GM23338 (cell line): ENCODE measurements around the gene COQ8B. TPM values are rescaled to one million over a fixed set of nuclear protein-coding genes. Genes with fewer than 3 reads are reported as not detected.
A peak's percentile ranks its signal among the peaks of the same experiment; 100 is the strongest.

Source experiments
- ATAC-seq: fragments of 200-7000 bp; cut with Tn5 transposase; 3 replicates; pipeline ENCODE4 v1.9.1; 2020
- DNase-seq: peaks from one replicate; pipeline ENCODE4 v3.0.0-alpha.2; 2015; ENCODE audit warnings: low spot score
- H2AFZ ChIP-seq: fragments of 200-600 bp; sonication (generic); 2 replicates; pipeline ENCODE4 v1.8.0; 2016; ENCODE audit warnings: antibody characterized with exemption, mild to moderate bottlenecking, moderate library complexity
- H3F3A ChIP-seq: fragments of 200-600 bp; sonication (generic); replicated peaks from 2 replicates; pipeline ENCODE4 v1.8.0; 2017; ENCODE audit warnings: antibody characterized with exemption, mixed run types, low read depth
- H3K27ac ChIP-seq: fragments of 200-600 bp; sonication (generic); 2 replicates; pipeline ENCODE4 v1.6.1; 2016; ENCODE audit warnings: low read depth
- H3K27me3 ChIP-seq: fragments of 200-600 bp; sonication (generic); 2 replicates; pipeline ENCODE4 v1.8.0; 2016; ENCODE audit warnings: mild to moderate bottlenecking, mixed run types, moderate library complexity; ENCODE audit not compliant: insufficient read depth
- H3K36me3 ChIP-seq: fragments of 200-600 bp; sonication (generic); 2 replicates; pipeline ENCODE4 v1.8.0; 2016; ENCODE audit warnings: mild to moderate bottlenecking; ENCODE audit not compliant: insufficient read depth
- H3K4me1 ChIP-seq: fragments of 200-600 bp; sonication (generic); 2 replicates; pipeline ENCODE4 v1.8.0; 2016; ENCODE audit warnings: mild to moderate bottlenecking, moderate library complexity; ENCODE audit not compliant: insufficient read depth
- H3K4me2 ChIP-seq: fragments of 200-600 bp; sonication (generic); 2 replicates; pipeline ENCODE4 v1.7.1; 2017; ENCODE audit warnings: mixed run types
- H3K4me3 ChIP-seq: fragments of 200-600 bp; sonication (generic); 2 replicates; pipeline ENCODE4 v1.6.1; 2016; ENCODE audit warnings: mixed run types
- H3K79me2 ChIP-seq: fragments of 200-600 bp; sonication (generic); replicated peaks from 2 replicates; pipeline ENCODE4 v1.8.0; 2017; ENCODE audit warnings: mild to moderate bottlenecking; ENCODE audit not compliant: insufficient read depth
- H3K9me2 ChIP-seq: fragments of 200-600 bp; sonication (generic); 2 replicates; pipeline ENCODE4 v1.8.0; 2017; ENCODE audit not compliant: insufficient read depth
- H4K20me1 ChIP-seq: fragments of 200-600 bp; sonication (generic); replicated peaks from 2 replicates; pipeline ENCODE4 v1.8.0; 2017; ENCODE audit warnings: mild to moderate bottlenecking; ENCODE audit not compliant: insufficient read depth
- H3K27ac Mint-ChIP-seq: 2 replicates; pipeline ENCODE4 v1.8.0; 2020; ENCODE audit warnings: inconsistent platforms, mild to moderate bottlenecking, moderate library complexity, mixed read lengths
- H3K27me3 Mint-ChIP-seq: 3 replicates; pipeline ENCODE4 v1.8.0; 2022; ENCODE audit warnings: low read depth, mild to moderate bottlenecking, moderate library complexity, mixed read lengths, inconsistent platforms; ENCODE audit not compliant: insufficient read depth, poor library complexity
- H3K36me3 Mint-ChIP-seq: 3 replicates; pipeline ENCODE4 v1.8.0; 2021; ENCODE audit warnings: low read depth, mild to moderate bottlenecking, inconsistent platforms, moderate library complexity, mixed read lengths
- H3K4me1 Mint-ChIP-seq: 3 replicates; pipeline ENCODE4 v1.8.0; 2020; ENCODE audit warnings: mild to moderate bottlenecking, inconsistent platforms, mixed read lengths
- H3K4me3 Mint-ChIP-seq: 3 replicates; pipeline ENCODE4 v1.8.0; 2021; ENCODE audit warnings: moderate library complexity, mild to moderate bottlenecking, inconsistent platforms, mixed read lengths
- H3K9me3 Mint-ChIP-seq: 3 replicates; pipeline ENCODE4 v1.8.0; 2020; ENCODE audit warnings: moderate library complexity, mild to moderate bottlenecking, inconsistent platforms, mixed read lengths
- CTCF ChIP-seq, 2 experiments: fragments of 200-600 bp in 1 of 2; sonication (generic) in 1 of 2; conservative IDR thresholded peaks; 2 replicates each; pipeline versions ENCODE4 v1.5.1 to v1.6.1; 2016 to 2017; ENCODE audit warnings: antibody characterized with exemption in 2 of 2, low read depth in 2 of 2, mild to moderate bottlenecking in 2 of 2, moderate library complexity in 1 of 2
- EZH2phosphoT487 ChIP-seq: fragments of 200-600 bp; sonication (generic); IDR thresholded peaks from one replicate; pipeline ENCODE4 v1.8.1; 2018; ENCODE audit warnings: antibody characterized with exemption; ENCODE audit not compliant: unreplicated experiment
- JUNB ChIP-seq: IDR thresholded peaks from one replicate; pipeline ENCODE4 v1.6.1; 2016; ENCODE audit warnings: antibody characterized with exemption; ENCODE audit not compliant: unreplicated experiment
- NANOG ChIP-seq: IDR thresholded peaks from 2 replicates; pipeline ENCODE4 v1.6.1; 2016; ENCODE audit warnings: antibody characterized with exemption, borderline replicate concordance
- REST ChIP-seq: IDR thresholded peaks from one replicate; pipeline ENCODE4 v1.6.1; 2018; ENCODE audit warnings: antibody characterized with exemption; ENCODE audit not compliant: unreplicated experiment
- STAT1 ChIP-seq: IDR thresholded peaks from one replicate; pipeline ENCODE4 v1.6.1; 2016; ENCODE audit warnings: antibody characterized with exemption; ENCODE audit not compliant: unreplicated experiment
- polyA plus RNA-seq: library from polyadenylated mRNA; unstranded; fragments of >200 nt; fragmentation: Nextera tagmentation; extraction: Ambion mirVana; gene quantifications from 2 replicates; pipeline ENCODE4 v1.2.1, GENCODE V29; 2016
- total RNA-seq: library from RNA; depleted of rRNA; stranded (reverse); fragments of >200 nt; shearing (Covaris generic); gene quantifications from 2 replicates; pipeline ENCODE4 v1.2.3, GENCODE V29; 2014

COQ8B gene
- total and polyA plus RNA-seq, 2 experiments from 2014 or later = 13.9 to 59.6 TPM

GRCh38 chr19:40690050-40690692 is 26.5 kb downstream of the COQ8B start, which contains the start of gene NUMBL:
Gene NUMBL (minus strand): TSS chr19:40690651. CDS start chr19:40690483, 168 bp downstream.
- Histone ChIP-seq H3K27me3 (no peaks in the 10 kb centered on the region), H3K27ac (peak within 1 kb of the TSS; percentile 99), H3K4me3 (peak within 1 kb of the TSS; percentile 78), H2AFZ (peak within 1 kb of the TSS; percentile 60; the same call in 1 of the 2 replicates), H3K4me1 (peaks cover 8% of the 10 kb centered on the region; the same call in 1 of the 2 replicates), H3K79me2 (peaks cover 19% of the 10 kb centered on the region), H3K36me3 (no peaks in the 10 kb centered on the region), H4K20me1 (peaks cover 8% of the 10 kb centered on the region), H3K4me2 (peak within 1 kb of the TSS; percentile 94), H3F3A (no peaks in the 10 kb centered on the region; the same call in 1 of the 2 replicates), H3K9me2 (no peaks in the 10 kb centered on the region)
- TF ChIP-seq JUNB = no peak
- no peak for TF ChIP-seq REST
- no peak for TF ChIP-seq STAT1
- no peak for TF ChIP-seq EZH2phosphoT487
- TF ChIP-seq CTCF (conservative IDR thresholded peaks at IDR 0.05; ENCODE audit: low read depth in 2 of 2) = no peak
- H3K4me1 Mint-ChIP-seq = peaks cover 17% of the 10 kb centered on the region
- H3K36me3 Mint-ChIP-seq = peaks cover 17% of the 10 kb centered on the region
- H3K27me3 Mint-ChIP-seq = peaks cover 4% of the 10 kb centered on the region
- ATAC-seq (peak; percentile 45), DNase-seq (no peak)
- H3K4me3 Mint-ChIP-seq = peak within 1 kb of the TSS; percentile 86
- peak within 1 kb of the TSS; percentile 100 for H3K27ac Mint-ChIP-seq
- H3K9me3 Mint-ChIP-seq = no peaks in the 10 kb centered on the region

GRCh38 chr19:40689339-40690049 is 27.2 kb downstream of the COQ8B start:
- H3K79me2 ChIP-seq = peaks cover 19% of the 10 kb centered on the region
- no peak overlapping the region for H3K27ac Mint-ChIP-seq
- peak overlapping the region; percentile 94 for H3K4me2 ChIP-seq
- H3K27me3 ChIP-seq = no peaks in the 10 kb centered on the region
- no peaks in the 10 kb centered on the region; the same call in 2 of the 3 replicates for H3K9me3 Mint-ChIP-seq
- peak overlapping the region; percentile 78 for H3K4me3 ChIP-seq
- 0 out of 2 replicates have a peak, but pooled peaks cover under 1% of the 10 kb centered on the region for H3K36me3 ChIP-seq
- H4K20me1 ChIP-seq = peaks cover 8% of the 10 kb centered on the region
- peaks cover 8% of the 10 kb centered on the region; the same call in 1 of the 2 replicates for H3K4me1 ChIP-seq
- DNase-seq (peak; percentile 47), ATAC-seq (peak; percentile 12)
- H3K4me3 Mint-ChIP-seq = no peak overlapping the region; the same call in 2 of the 3 replicates
- no peaks in the 10 kb centered on the region for H3K9me2 ChIP-seq
- peaks cover 17% of the 10 kb centered on the region for H3K4me1 Mint-ChIP-seq
- H3K36me3 Mint-ChIP-seq = peaks cover 20% of the 10 kb centered on the region
- no peaks in the 10 kb centered on the region; the same call in 1 of the 2 replicates for H3F3A ChIP-seq
- H2AFZ ChIP-seq = no peak overlapping the region
- no peak overlapping the region for H3K27ac ChIP-seq
- peaks cover 4% of the 10 kb centered on the region for H3K27me3 Mint-ChIP-seq
- TF ChIP-seq REST (no peak), NANOG (no peak)
